CD4-positive, alpha-beta T cell treated with Interleukin-17A for 4 hours (primary cell): ENCODE measurements around the gene CBR3.
"Not testable (repeated sequence)": the region's sequence is repeated elsewhere in the genome, so short reads cannot be mapped to it uniquely, and the experiment has no call there.

Source experiments
- DNase-seq: peaks from one replicate; pipeline ENCODE4 v3.0.0-alpha.2; 2020; ENCODE audit warnings: mixed read lengths

Gene CBR3

GRCh38 chr21:36134803-36135390 lies at the start of gene CBR3:
Gene CBR3, plus strand, starts transcription at chr21:36135079. Its CDS starts 114 bp downstream, at chr21:36135193.
- DNase-seq = peak; percentile 73

DNA sequence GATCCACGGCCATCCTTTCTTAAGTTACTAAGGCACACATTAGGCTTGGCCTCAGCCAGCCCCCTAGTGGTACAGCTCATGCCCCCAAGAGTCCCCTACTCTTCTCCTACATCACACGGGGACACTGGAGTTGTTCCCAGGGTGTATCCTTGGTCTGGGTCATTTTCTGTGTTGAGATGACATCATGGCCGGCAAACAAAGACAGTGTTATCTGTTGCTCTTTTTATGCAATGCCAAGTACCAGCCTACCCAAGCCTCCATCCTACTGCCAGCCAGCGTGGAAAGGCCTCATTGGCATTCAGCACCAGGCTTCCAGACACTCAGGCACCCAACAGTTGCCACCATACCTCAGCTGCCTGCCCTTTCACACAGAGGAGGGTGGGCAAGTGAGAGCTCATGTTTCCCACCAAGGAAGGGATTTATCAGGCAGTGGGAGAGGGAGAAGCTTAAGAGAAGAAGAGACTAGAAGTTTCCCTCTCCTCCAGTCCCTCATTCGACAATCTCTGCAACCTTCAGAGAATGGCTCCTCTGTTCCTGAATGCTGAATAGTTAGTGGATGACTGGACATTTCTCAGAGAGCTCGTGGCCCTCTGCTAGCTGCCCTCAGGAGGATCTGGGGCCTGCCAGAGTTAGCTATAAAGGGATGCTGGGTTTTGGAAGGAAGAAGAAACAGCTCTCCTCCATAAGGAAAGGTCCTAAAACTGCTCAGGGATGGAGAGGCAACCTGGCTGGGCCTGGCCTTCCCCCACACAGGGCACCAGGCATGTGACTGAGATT lies 47.3 kb upstream of the CBR3 start:
- DNase-seq = no peak

GRCh38 chr21:36089946-36090345 lies 44.9 kb upstream of the CBR3 start:
- DNase-seq = no peak

DNA sequence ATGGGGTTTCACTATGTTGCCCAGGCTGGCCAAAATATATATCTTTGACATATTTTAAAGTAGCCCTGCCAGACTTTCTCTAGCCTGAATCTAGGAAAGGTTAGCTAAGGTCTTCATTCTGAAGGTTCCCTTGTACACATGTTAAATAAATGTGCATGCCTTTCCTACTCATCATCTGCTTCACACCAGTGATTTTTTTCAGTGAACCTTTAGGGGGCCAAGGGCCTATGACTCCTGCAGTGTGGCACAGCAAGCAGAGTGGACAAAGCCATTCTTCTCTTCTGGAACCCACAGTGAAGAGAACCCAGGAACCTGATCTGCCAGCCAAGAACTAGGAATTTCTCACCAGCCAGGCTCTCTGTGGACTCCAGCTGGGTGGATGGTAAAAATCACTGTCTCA lies 42.2 kb upstream of the CBR3 start:
- DNase-seq = no peak

GRCh38 chr21:36093512-36093911 lies 41.4 kb upstream of the CBR3 start:
- no peak for DNase-seq

GRCh38 chr21:36096398-36097290 lies 38.2 kb upstream of the CBR3 start:
- no peak for DNase-seq

- DNase-seq = no peak
Measured at GRCh38 chr21:36097427-36098181, 37.3 kb upstream of the CBR3 start.

DNA sequence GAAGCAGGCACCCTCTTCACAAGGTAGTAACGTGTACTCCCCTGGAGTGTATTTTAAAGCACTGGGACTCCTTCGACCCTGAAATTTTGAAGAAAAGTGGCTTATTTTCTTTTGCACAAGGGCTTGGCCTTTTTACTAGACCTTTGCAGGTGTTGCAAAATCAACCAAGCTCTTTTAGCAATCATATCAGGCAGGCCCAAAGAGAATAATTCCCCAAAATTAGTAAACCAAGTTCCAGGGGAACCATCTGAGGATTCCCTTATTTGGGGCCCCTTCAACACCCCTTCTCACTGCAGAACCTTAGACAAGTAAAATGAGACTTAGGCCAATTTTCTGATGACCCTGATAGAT lies 36.7 kb upstream of the CBR3 start:
- DNase-seq = no peak

DNA sequence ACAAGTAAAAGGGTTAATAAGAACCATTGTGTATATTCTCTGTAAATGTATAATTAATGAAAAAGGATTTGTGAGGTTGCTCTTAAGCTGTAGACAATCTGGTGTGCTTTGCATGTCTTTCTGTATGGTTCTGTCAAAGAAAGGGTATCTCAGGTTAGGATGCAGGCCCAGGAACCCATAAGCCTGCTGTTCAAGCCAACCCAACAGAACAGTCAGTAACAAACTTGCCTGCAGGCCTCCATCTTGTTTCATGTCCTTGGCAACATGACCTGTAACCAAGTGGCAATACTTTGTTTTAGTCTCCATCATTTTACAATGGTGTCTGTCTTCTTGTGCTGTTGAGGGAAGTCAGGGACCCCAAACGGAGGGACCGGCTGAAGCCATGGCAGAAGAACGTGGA lies 35.9 kb upstream of the CBR3 start:
- no peak for DNase-seq

DNA sequence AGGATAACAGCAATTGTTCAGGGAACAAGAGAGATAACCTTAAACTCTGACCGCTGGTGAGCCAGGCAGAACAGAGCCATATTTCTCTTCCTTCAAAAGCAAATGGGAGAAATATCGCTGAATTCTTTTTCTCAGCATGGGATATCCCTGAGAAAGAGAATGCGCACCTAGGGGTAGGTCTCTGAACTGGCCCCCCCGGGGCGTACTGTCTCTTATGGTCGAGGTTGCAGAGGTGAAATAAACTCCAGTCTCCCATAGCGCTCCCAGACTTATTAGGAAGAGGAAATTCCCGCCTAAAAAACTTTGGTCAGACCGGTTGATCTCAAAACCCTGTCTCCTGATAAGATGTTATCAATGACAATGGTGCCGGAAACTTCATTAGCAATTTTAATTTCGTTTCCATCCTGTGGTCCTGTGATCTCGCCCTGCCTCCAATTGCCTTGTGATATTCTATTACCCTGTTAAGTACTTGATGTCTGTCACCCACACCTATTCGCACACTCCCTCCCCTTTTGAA lies 35.1 kb upstream of the CBR3 start:
- not testable (repeated sequence) for DNase-seq

DNA sequence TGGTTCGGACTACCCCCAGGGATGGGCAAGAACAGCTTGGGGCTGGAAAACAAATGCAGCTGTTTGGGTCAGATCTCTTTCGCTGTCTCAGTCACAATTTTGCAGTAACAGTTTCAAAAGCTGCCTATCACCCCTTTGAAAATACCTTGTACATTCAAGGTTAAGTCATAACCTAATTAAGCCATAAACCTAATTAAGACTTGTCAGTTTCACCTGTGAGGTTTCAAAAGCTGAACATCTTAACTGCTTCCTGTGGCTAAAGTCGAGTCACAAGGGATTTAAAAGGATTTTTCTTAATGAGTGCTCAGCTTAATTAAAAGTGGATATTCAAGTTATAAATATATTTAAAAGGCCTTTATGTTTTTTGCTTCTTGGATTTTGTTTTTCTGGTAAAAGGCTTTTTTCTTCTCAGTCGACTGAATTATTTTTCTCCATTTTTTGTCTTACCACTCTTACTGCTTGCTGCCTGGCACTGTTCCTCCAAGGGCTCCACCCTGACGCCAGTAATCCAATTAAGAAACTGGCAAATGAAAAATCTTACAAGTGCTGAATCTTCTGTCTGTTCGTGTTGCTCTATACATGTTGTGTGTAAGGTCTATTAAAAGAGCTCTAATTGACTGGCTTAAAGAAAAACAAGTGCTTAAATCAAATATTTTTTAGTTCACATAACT lies 33.8 kb upstream of the CBR3 start:
- no peak for DNase-seq

GRCh38 chr21:36103434-36103833 lies 31.4 kb upstream of the CBR3 start:
- DNase-seq = no peak

DNA sequence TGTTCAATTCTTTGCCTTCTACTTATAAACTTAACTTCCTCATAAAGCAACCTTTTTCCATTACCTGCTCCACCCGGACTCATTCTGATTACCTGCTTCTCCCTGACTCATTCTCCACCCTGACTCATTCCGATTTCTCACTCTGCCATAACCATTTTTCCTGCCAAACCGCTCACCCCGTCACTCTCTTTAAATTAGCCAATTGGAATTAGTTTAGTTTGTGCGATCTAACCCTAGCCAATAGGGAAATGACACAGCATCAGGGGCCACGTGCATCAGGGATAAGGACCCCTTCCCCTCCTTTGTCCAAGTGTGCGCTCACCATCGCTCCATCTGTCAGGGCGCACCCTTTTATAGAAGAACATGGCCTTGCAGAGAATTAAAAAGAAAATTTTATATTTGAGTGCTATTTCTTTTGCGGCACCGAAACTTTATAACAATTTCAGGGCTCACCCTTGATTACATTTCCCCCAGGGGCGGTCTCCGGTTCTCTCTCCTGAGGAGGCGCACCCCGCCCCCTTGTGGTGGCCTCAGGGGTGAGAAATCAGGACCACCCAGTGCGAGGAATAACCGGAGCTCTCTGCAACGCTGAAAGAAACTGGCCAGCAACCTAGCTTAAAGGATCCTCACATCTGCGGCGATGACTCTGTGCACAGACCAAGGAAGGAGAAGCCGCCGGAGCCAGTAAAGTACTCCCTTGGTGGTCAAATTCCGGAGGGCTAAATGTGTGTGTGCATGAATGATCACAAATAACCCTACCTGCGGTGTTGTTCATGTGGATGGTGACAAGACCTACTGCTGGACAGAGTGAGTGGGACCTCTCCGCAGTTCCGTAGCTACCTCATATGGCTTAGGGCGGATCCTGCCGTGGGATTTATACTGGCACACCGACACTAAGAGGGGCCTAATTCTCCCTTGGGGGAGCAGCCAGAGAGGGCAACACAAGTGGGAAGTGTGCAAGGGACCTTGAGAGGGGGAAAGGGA lies 30.3 kb upstream of the CBR3 start:
- peak; percentile 76 for DNase-seq

- DNase-seq = no peak
Measured at GRCh38 chr21:36105327-36105842, 29.5 kb upstream of the CBR3 start.

DNA sequence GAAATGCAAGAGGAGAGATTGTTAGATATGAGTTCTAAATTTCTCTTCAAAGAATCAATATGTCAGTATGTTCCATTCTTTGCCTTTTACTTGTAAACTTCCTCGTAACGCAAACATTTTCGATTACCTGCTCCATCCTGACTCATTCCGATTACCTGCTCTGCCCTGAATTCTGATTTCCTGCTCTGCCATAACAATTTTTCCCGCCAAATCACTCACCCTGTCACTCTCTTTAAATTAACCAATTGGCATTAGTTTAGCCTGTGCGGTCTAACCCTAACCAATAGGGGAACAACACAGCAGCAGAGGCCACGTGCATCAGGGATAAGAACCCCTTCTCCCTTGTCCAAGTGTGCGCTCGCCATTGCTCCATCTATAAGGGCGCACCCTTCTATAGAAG lies 25.0 kb upstream of the CBR3 start:
- DNase-seq = no peak

- DNase-seq = no peak
Measured at GRCh38 chr21:36111238-36111637, 23.6 kb upstream of the CBR3 start.

DNA sequence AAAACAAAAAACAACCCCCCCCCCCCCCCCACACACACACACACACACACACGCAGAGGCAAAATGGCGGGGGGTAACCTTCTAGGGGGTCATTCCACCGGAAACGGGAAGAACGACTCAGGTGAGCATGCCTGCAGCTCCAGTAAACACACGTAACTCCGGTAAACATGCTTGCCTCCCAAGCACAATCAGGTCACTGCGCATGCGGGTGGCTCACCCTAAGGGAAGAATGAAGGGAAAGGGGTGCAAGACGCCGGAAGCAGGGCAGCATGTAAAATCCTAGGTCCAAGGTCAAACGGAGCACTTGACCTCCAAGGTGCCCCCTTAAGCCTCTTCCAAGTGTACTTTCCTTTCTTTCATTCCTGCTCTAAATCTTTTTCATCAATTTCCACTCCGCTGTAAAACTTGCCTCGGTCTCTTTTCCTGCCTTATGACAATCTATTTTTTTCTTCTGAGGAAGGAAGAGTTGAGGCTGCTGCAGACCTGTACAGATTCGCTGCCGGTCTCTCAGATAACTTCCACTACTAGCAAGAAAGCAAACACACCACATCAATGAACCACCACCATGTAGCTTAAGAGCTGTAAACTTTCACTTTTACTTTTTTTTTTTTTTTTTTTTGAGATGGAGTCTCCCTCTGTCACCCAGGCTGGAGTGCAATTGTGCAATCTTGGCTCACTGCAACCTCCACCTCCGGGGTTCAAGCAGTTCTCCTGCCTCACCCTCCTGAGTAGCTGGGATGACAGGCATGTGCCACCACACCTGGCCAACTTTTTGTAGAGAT lies 21.0 kb upstream of the CBR3 start:
- DNase-seq = peak; percentile 81

- peak; percentile 14 for DNase-seq
Measured at GRCh38 chr21:36115138-36115730, 19.6 kb upstream of the CBR3 start.

DNA sequence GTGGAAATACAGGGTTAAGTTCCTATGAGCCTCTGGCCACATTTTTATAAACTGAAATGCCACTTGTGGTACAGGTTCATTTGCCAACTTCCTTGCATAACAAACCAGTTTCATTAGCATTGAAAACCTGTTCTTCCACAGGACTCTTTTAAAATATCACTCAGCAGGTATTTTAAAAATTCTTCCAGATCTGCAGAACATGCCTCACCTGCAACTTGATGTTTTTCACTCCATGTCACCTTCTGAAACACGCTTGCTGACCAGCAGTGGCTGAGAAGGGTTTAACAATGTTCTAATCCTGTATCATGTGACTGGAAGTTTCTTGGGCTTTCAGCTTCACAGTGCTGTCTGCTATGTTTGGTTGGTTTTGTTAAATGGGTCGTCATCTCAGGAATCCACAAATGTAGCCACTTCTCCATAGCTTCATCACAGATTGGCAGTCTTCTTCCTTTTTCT lies 17.6 kb upstream of the CBR3 start:
- DNase-seq = no peak
